ENCODE data around the gene SLC28A3.

Gene SLC28A3

GRCh38 chr9:84226126-84226525 lies 114.4 kb downstream of the SLC28A3 start:
- Histone ChIP-seq H3K4me2 (ENCODE audit: low read length, poor library complexity, severe bottlenecking) (no peak overlapping the region), H4K91ac (ENCODE audit: low read length) (no peak overlapping the region), H2BK12ac (ENCODE audit: low read length in 2 of 2) (no peak overlapping the region), H2BK15ac (ENCODE audit: low read depth, poor library complexity, severe bottlenecking) (no peak overlapping the region), H3K27ac (ENCODE audit: low read length, poor library complexity, severe bottlenecking) (no peak overlapping the region), H3K9me3 (ENCODE audit: control insufficient read depth, low read length) (peaks cover 9% of the 10 kb centered on the region), H3K36me3 (ENCODE audit: control insufficient read depth in 1 of 2, insufficient read depth in 2 of 2, low read depth in 1 of 2, low read length in 2 of 2) (no peaks in the 10 kb centered on the region), H2BK5ac (ENCODE audit: low read depth, low read length, poor library complexity, severe bottlenecking) (no peak overlapping the region), H3K23ac (ENCODE audit: low read length in 2 of 2) (no peak overlapping the region), H3K4me1 (ENCODE audit: control insufficient read depth, insufficient read depth, low read depth, low read length) (no peaks in the 10 kb centered on the region), H3K18ac (ENCODE audit: low read depth in 1 of 2, low read length in 2 of 2) (no peak overlapping the region), H3K79me1 (replicated peaks; ENCODE audit: low read length, poor library complexity, severe bottlenecking) (no peaks in the 10 kb centered on the region), H2AFZ (ENCODE audit: low read depth, low read length) (no peak overlapping the region), H3K4ac (ENCODE audit: low read depth in 1 of 2, low read length in 2 of 2) (no peak overlapping the region), H3K4me3 (ENCODE audit: insufficient read depth in 1 of 2, low read depth in 1 of 2, low read length in 2 of 2) (no peak overlapping the region), H2AK5ac (ENCODE audit: low read length, severe bottlenecking) (no peak overlapping the region), H3K27me3 (ENCODE audit: control insufficient read depth in 1 of 2, insufficient read depth in 1 of 2, low read length in 2 of 2) (peaks cover 0 to 13% of the 10 kb centered on the region in 2 experiments), H4K8ac (ENCODE audit: low read length) (no peak overlapping the region), H3K14ac (ENCODE audit: low read length in 2 of 2) (no peak overlapping the region), H3K9ac (ENCODE audit: low read length) (no peak overlapping the region), H2BK120ac (ENCODE audit: low read depth, low read length) (no peak overlapping the region)
- no peak for DNase-seq
- 73% methylated on average over 1 of the region's 1 CpG for WGBS

All from mesenchymal stem cell (in vitro differentiated cells and primary cell).